GM23338 (cell line): ENCODE results near the gene POLR2H. TPM values are rescaled to one million over a fixed set of nuclear protein-coding genes. Genes with fewer than 3 reads are reported as not detected.

ENCODE experiments used
- ATAC-seq: fragments of 200-7000 bp; cut with Tn5 transposase; 3 replicates; pipeline ENCODE4 v1.9.1; 2020
- DNase-seq: peaks from one replicate; pipeline ENCODE4 v3.0.0-alpha.2; 2015; ENCODE audit warnings: low spot score
- H2AFZ ChIP-seq: fragments of 200-600 bp; sonication (generic); 2 replicates; pipeline ENCODE4 v1.8.0; 2016; ENCODE audit warnings: antibody characterized with exemption, mild to moderate bottlenecking, moderate library complexity
- H3F3A ChIP-seq: fragments of 200-600 bp; sonication (generic); replicated peaks from 2 replicates; pipeline ENCODE4 v1.8.0; 2017; ENCODE audit warnings: antibody characterized with exemption, mixed run types, low read depth
- H3K27ac ChIP-seq: fragments of 200-600 bp; sonication (generic); 2 replicates; pipeline ENCODE4 v1.6.1; 2016; ENCODE audit warnings: low read depth
- H3K27me3 ChIP-seq: fragments of 200-600 bp; sonication (generic); 2 replicates; pipeline ENCODE4 v1.8.0; 2016; ENCODE audit warnings: mild to moderate bottlenecking, mixed run types, moderate library complexity; ENCODE audit not compliant: insufficient read depth
- H3K36me3 ChIP-seq: fragments of 200-600 bp; sonication (generic); 2 replicates; pipeline ENCODE4 v1.8.0; 2016; ENCODE audit warnings: mild to moderate bottlenecking; ENCODE audit not compliant: insufficient read depth
- H3K4me1 ChIP-seq: fragments of 200-600 bp; sonication (generic); 2 replicates; pipeline ENCODE4 v1.8.0; 2016; ENCODE audit warnings: mild to moderate bottlenecking, moderate library complexity; ENCODE audit not compliant: insufficient read depth
- H3K4me2 ChIP-seq: fragments of 200-600 bp; sonication (generic); 2 replicates; pipeline ENCODE4 v1.7.1; 2017; ENCODE audit warnings: mixed run types
- H3K4me3 ChIP-seq: fragments of 200-600 bp; sonication (generic); 2 replicates; pipeline ENCODE4 v1.6.1; 2016; ENCODE audit warnings: mixed run types
- H3K79me2 ChIP-seq: fragments of 200-600 bp; sonication (generic); replicated peaks from 2 replicates; pipeline ENCODE4 v1.8.0; 2017; ENCODE audit warnings: mild to moderate bottlenecking; ENCODE audit not compliant: insufficient read depth
- H3K9me2 ChIP-seq: fragments of 200-600 bp; sonication (generic); 2 replicates; pipeline ENCODE4 v1.8.0; 2017; ENCODE audit not compliant: insufficient read depth
- H4K20me1 ChIP-seq: fragments of 200-600 bp; sonication (generic); replicated peaks from 2 replicates; pipeline ENCODE4 v1.8.0; 2017; ENCODE audit warnings: mild to moderate bottlenecking; ENCODE audit not compliant: insufficient read depth
- H3K27ac Mint-ChIP-seq: 2 replicates; pipeline ENCODE4 v1.8.0; 2020; ENCODE audit warnings: inconsistent platforms, mild to moderate bottlenecking, moderate library complexity, mixed read lengths
- H3K27me3 Mint-ChIP-seq: 3 replicates; pipeline ENCODE4 v1.8.0; 2022; ENCODE audit warnings: low read depth, mild to moderate bottlenecking, moderate library complexity, mixed read lengths, inconsistent platforms; ENCODE audit not compliant: insufficient read depth, poor library complexity
- H3K36me3 Mint-ChIP-seq: 3 replicates; pipeline ENCODE4 v1.8.0; 2021; ENCODE audit warnings: low read depth, mild to moderate bottlenecking, inconsistent platforms, moderate library complexity, mixed read lengths
- H3K4me1 Mint-ChIP-seq: 3 replicates; pipeline ENCODE4 v1.8.0; 2020; ENCODE audit warnings: mild to moderate bottlenecking, inconsistent platforms, mixed read lengths
- H3K4me3 Mint-ChIP-seq: 3 replicates; pipeline ENCODE4 v1.8.0; 2021; ENCODE audit warnings: moderate library complexity, mild to moderate bottlenecking, inconsistent platforms, mixed read lengths
- H3K9me3 Mint-ChIP-seq: 3 replicates; pipeline ENCODE4 v1.8.0; 2020; ENCODE audit warnings: moderate library complexity, mild to moderate bottlenecking, inconsistent platforms, mixed read lengths
- CREB1 ChIP-seq: fragments of 250-450 bp; sonication (Bioruptor Pico); IDR thresholded peaks from 2 replicates; pipeline ENCODE4 v1.5.0; 2020; ENCODE audit warnings: low read depth, mild to moderate bottlenecking, moderate library complexity
- CTCF ChIP-seq, 2 experiments: fragments of 200-600 bp in 1 of 2; sonication (generic) in 1 of 2; conservative IDR thresholded peaks; 2 replicates each; pipeline versions ENCODE4 v1.5.1 to v1.6.1; 2016 to 2017; ENCODE audit warnings: antibody characterized with exemption in 2 of 2, low read depth in 2 of 2, mild to moderate bottlenecking in 2 of 2, moderate library complexity in 1 of 2
- ETS1 ChIP-seq: IDR thresholded peaks from 2 replicates; pipeline ENCODE4 v1.6.1; 2016; ENCODE audit warnings: antibody characterized with exemption
- EZH2 ChIP-seq: fragments of 200-600 bp; sonication (generic); IDR thresholded peaks from one replicate; pipeline ENCODE4 v1.8.0; 2017; ENCODE audit warnings: antibody characterized with exemption, mild to moderate bottlenecking, low read depth; ENCODE audit not compliant: unreplicated experiment
- EZH2phosphoT487 ChIP-seq: fragments of 200-600 bp; sonication (generic); IDR thresholded peaks from one replicate; pipeline ENCODE4 v1.8.1; 2018; ENCODE audit warnings: antibody characterized with exemption; ENCODE audit not compliant: unreplicated experiment
- JUNB ChIP-seq: IDR thresholded peaks from one replicate; pipeline ENCODE4 v1.6.1; 2016; ENCODE audit warnings: antibody characterized with exemption; ENCODE audit not compliant: unreplicated experiment
- NANOG ChIP-seq: IDR thresholded peaks from 2 replicates; pipeline ENCODE4 v1.6.1; 2016; ENCODE audit warnings: antibody characterized with exemption, borderline replicate concordance
- POLR2AphosphoS5 ChIP-seq: IDR thresholded peaks from 2 replicates; pipeline ENCODE4 v1.6.1; 2016; ENCODE audit warnings: antibody characterized with exemption, low read depth
- ZNF114 ChIP-seq: fragments of 250-450 bp; sonication (Bioruptor Pico); IDR thresholded peaks from 2 replicates; pipeline ENCODE4 v1.5.0; 2020; ENCODE audit warnings: mild to moderate bottlenecking, moderate library complexity
- polyA plus RNA-seq: library from polyadenylated mRNA; unstranded; fragments of >200 nt; fragmentation: Nextera tagmentation; extraction: Ambion mirVana; gene quantifications from 2 replicates; pipeline ENCODE4 v1.2.1, GENCODE V29; 2016
- total RNA-seq: library from RNA; depleted of rRNA; stranded (reverse); fragments of >200 nt; shearing (Covaris generic); gene quantifications from 2 replicates; pipeline ENCODE4 v1.2.3, GENCODE V29; 2014

The POLR2H gene
- total and polyA plus RNA-seq, 2 experiments from 2014 or later, result 190 to 199 TPM

- peaks cover 10% of the 10 kb centered on the region for H3K36me3 ChIP-seq
- H3K4me3 ChIP-seq, result peak overlapping the region; percentile 82
- Mint-ChIP-seq H3K4me1 (peaks cover 25% of the 10 kb centered on the region), H3K27me3 (peaks cover 22% of the 10 kb centered on the region), H3K9me3 (peaks cover 2% of the 10 kb centered on the region; the same call in 1 of the 3 replicates), H3K36me3 (peaks cover 28% of the 10 kb centered on the region), H3K4me3 (peak overlapping the region; percentile 81), H3K27ac (no peak overlapping the region)
- peaks cover 19% of the 10 kb centered on the region for H3K79me2 ChIP-seq
- TF ChIP-seq CREB1 (CRISPR knock-in tag), result no peak
- no peak for TF ChIP-seq CTCF (conservative IDR thresholded peaks at IDR 0.05; ENCODE audit: low read depth in 2 of 2)
- TF ChIP-seq EZH2phosphoT487, result no peak
- no peak for TF ChIP-seq NANOG
- no peak for TF ChIP-seq JUNB
- TF ChIP-seq POLR2AphosphoS5, result no peak
- TF ChIP-seq EZH2, result no peak
- TF ChIP-seq ZNF114, result no peak
- TF ChIP-seq ETS1, result no peak
- peaks cover 19% of the 10 kb centered on the region for H3K4me1 ChIP-seq
- peaks cover 3% of the 10 kb centered on the region; the same call in 1 of the 2 replicates for H4K20me1 ChIP-seq
- no peak overlapping the region for H2AFZ ChIP-seq
- no peak overlapping the region for H3K27ac ChIP-seq
- H3K9me2 ChIP-seq, result no peaks in the 10 kb centered on the region
- H3K27me3 ChIP-seq, result peaks cover 14% of the 10 kb centered on the region
- H3F3A ChIP-seq, result peaks cover 3% of the 10 kb centered on the region; the same call in 1 of the 2 replicates
- ATAC-seq, result 0 out of 3 replicates have a peak, but pooled peaks have one; percentile 1
- DNase-seq, result no peak
- peak overlapping the region; percentile 96 for H3K4me2 ChIP-seq
Observed at GRCh38 chr3:184360070-184360928, 1.2 kb upstream of the POLR2H start.

- no peaks in the 10 kb centered on the region for H3K9me2 ChIP-seq
Observed at GRCh38 chr3:184360929-184361531, 480 bp upstream of the POLR2H start.

More at GRCh38 chr3:184360929-184361531, 480 bp upstream of the POLR2H start:
- H3K36me3 Mint-ChIP-seq, result peaks cover 30% of the 10 kb centered on the region
- peaks cover 22% of the 10 kb centered on the region for H3K27me3 Mint-ChIP-seq
- no peak overlapping the region for H3K27ac Mint-ChIP-seq
- H3K4me3 Mint-ChIP-seq, result peak overlapping the region; percentile 81
- Histone ChIP-seq H4K20me1 (peaks cover 3% of the 10 kb centered on the region; the same call in 1 of the 2 replicates), H3F3A (peaks cover 3% of the 10 kb centered on the region; the same call in 1 of the 2 replicates), H3K36me3 (peaks cover 9% of the 10 kb centered on the region), H3K79me2 (peaks cover 21% of the 10 kb centered on the region), H3K27me3 (peaks cover 14% of the 10 kb centered on the region), H2AFZ (0 out of 2 replicates have a peak overlapping the region, but pooled peaks have one; percentile 23), H3K27ac (no peak overlapping the region), H3K4me2 (peak overlapping the region; percentile 96), H3K4me1 (peaks cover 19% of the 10 kb centered on the region), H3K4me3 (peak overlapping the region; percentile 82)
- H3K4me1 Mint-ChIP-seq, result peaks cover 25% of the 10 kb centered on the region
- no peak for ATAC-seq
- peaks cover 2% of the 10 kb centered on the region; the same call in 1 of the 3 replicates for H3K9me3 Mint-ChIP-seq
- TF ChIP-seq ZNF114 (no peak), JUNB (no peak), NANOG (no peak)
- DNase-seq, result no peak
